IgD-negative memory B cell (primary cell): ENCODE data around the gene GOLGA6L10. TPM values are rescaled to one million over a fixed set of nuclear protein-coding genes. Genes with fewer than 3 reads are reported as not detected.
"Not testable (repeated sequence)": the region's sequence is repeated elsewhere in the genome, so short reads cannot be mapped to it uniquely, and the experiment has no call there.

Source experiments
- H3K27ac Mint-ChIP-seq, 3 donors: one replicate each; pipeline ENCODE4 v1.8.0; 2020 to 2022; ENCODE audit warnings: mild to moderate bottlenecking in 3 of 3, mixed read lengths in 3 of 3, moderate library complexity in 1 of 3
- H3K27me3 Mint-ChIP-seq: one replicate; pipeline ENCODE4 v1.8.0; 2021; ENCODE audit warnings: mixed read lengths
- H3K36me3 Mint-ChIP-seq: one replicate; pipeline ENCODE4 v1.8.0; 2020; ENCODE audit warnings: mild to moderate bottlenecking, mixed read lengths
- H3K4me1 Mint-ChIP-seq, 3 donors: one replicate each; pipeline ENCODE4 v1.8.0; 2020 to 2022; ENCODE audit warnings: mixed read lengths in 3 of 3, mild to moderate bottlenecking in 1 of 3
- H3K4me3 Mint-ChIP-seq, 4 donors: one replicate each; pipeline ENCODE4 v1.8.0; 2020 to 2022; ENCODE audit warnings: mild to moderate bottlenecking in 4 of 4, mixed read lengths in 4 of 4, moderate library complexity in 3 of 4
- H3K9me3 Mint-ChIP-seq, 3 donors: one replicate each; pipeline ENCODE4 v1.8.0; 2020 to 2021; ENCODE audit warnings: mixed read lengths in 3 of 3, mild to moderate bottlenecking in 1 of 3
- polyA plus RNA-seq: library from polyadenylated mRNA; unstranded; fragments of 300-500 nt; fragmentation: Illumina TruSeq; gene quantifications from one replicate; pipeline ENCODE4 v1.2.3, GENCODE V29; 2021

GOLGA6L10 gene, protein sequence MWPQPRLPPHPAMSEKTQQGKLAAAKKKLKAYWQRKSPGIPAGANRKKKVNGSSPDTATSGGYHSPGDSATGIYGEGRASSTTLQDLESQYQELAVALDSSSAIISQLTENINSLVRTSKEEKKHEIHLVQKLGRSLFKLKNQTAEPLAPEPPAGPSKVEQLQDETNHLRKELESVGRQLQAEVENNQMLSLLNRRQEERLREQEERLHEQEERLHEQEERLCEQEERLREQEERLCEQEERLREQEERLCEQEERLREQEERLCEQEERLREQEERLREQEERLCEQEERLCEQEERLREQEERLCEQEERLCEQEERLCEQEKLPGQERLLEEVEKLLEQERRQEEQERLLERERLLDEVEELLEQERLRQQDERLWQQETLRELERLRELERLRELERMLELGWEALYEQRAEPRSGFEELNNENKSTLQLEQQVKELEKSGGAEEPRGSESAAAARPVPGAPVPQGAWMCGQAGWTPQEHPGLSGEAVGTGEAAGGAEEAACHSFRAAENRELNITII
- 0.19 TPM for polyA plus RNA-seq

DNA sequence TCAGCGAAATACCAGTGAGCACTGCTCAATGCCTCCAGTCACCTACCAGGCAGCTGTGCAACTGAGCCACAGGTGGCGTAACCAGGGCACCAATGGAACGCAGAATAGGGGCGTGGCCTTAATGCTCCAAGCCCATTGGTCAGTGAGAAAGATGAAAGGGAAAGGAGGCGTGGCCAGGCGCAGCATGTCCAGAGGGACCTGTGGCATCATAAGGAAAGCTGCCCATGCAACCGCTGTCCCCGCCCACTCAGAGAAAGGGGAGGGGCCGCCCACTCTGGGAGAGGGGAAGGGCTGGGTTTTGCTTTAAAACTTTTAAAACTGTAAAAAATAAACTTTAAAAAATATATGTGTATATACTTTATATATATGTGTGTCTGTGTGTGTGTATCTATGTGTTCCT lies at the start of gene GOLGA6L10:
GOLGA6L10 (minus strand) TSS at position 101 of the 400 bp plus-strand sequence; CDS start at position 1, 100 bp downstream.
- H3K9me3 Mint-ChIP-seq, H3K4me3 Mint-ChIP-seq, H3K27ac Mint-ChIP-seq, H3K27me3 Mint-ChIP-seq, H3K36me3 Mint-ChIP-seq, H3K4me1 Mint-ChIP-seq: not testable (repeated sequence)

DNA sequence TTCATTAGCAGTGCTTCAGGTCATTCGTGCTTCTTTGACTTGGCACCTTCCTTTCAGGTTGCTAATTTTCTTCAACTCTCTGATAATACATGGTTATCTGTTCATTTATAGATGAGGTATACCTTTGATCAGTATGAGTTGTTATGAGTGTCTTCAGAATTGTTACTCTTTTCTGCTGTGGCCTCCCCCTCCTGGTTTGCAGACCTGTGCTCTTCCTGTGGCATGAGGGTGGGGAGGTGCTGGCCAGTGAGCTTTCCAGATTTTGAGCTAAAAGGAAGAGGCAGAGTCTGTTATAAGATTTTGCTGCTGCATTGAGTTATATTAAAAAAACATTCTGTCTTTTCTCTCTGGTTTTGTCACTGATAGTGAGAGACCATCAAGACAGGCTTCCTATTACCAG lies 49.5 kb upstream of the GOLGA6L10 start:
- Mint-ChIP-seq H3K4me1 (peaks cover 15 to 18% (median 15%) of the 10 kb centered on the region in 3 donors), H3K4me3 (peak overlapping the region in 2 of 4 donors; percentile 77 to 82), H3K27ac (peak overlapping the region in 2 of 3 donors; percentile 31 to 67), H3K9me3 (no peaks in the 10 kb centered on the region), H3K27me3 (no peaks in the 10 kb centered on the region), H3K36me3 (no peaks in the 10 kb centered on the region)

- Mint-ChIP-seq H3K9me3 (no peaks in the 10 kb centered on the region), H3K4me3 (no peak overlapping the region)
These were observed 48.5 kb upstream of the GOLGA6L10 start for GRCh38 chr15:82397817-82398216.

DNA sequence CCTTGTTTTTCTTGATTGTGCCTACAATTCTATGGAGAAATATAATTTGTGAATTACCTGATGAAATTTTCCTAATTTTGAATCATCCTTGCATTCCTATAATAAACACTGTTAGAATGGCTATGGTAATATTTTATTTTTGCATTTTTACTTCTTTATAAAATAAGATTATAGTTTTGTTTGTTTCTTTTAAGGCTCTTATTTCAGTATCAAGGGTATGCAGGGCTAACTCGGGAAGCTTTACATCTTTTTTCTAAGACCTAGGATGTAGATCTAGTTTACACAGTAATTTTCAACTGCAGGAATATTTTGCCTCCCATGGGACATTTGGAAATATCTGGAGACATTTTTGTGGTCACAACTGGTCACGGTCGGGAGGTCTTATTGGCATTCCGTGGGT lies 46.5 kb upstream of the GOLGA6L10 start:
- not testable (repeated sequence) for H3K27ac Mint-ChIP-seq, H3K4me3 Mint-ChIP-seq, H3K36me3 Mint-ChIP-seq, H3K27me3 Mint-ChIP-seq, H3K9me3 Mint-ChIP-seq
- peaks cover 13 to 23% (median 15%) of the 10 kb centered on the region in 3 donors for H3K4me1 Mint-ChIP-seq

More at GRCh38 chr15:82397817-82398216, 48.5 kb upstream of the GOLGA6L10 start:
- peaks cover 14 to 18% (median 15%) of the 10 kb centered on the region in 3 donors for H3K4me1 Mint-ChIP-seq
- no peaks in the 10 kb centered on the region for H3K27me3 Mint-ChIP-seq
- H3K27ac Mint-ChIP-seq, result no peak overlapping the region
- peaks cover 2% of the 10 kb centered on the region for H3K36me3 Mint-ChIP-seq

GRCh38 chr15:82393671-82394070 lies 44.4 kb upstream of the GOLGA6L10 start:
- no peaks in the 10 kb centered on the region for H3K9me3 Mint-ChIP-seq
- H3K4me3 Mint-ChIP-seq, result no peak overlapping the region
- peaks cover 4% of the 10 kb centered on the region for H3K36me3 Mint-ChIP-seq
- no peaks in the 10 kb centered on the region for H3K27me3 Mint-ChIP-seq
- H3K4me1 Mint-ChIP-seq, result peaks cover 2 to 10% (median 4%) of the 10 kb centered on the region in 3 donors
- H3K27ac Mint-ChIP-seq, result no peak overlapping the region

- not testable (repeated sequence) for H3K27me3 Mint-ChIP-seq, H3K36me3 Mint-ChIP-seq, H3K4me1 Mint-ChIP-seq, H3K9me3 Mint-ChIP-seq, H3K4me3 Mint-ChIP-seq
- H3K27ac Mint-ChIP-seq, result peak overlapping the region in 1 of 3 donors; percentile 9
These were observed 42.8 kb upstream of the GOLGA6L10 start for GRCh38 chr15:82392077-82392476.

GRCh38 chr15:82390152-82390551 lies 40.9 kb upstream of the GOLGA6L10 start:
- not testable (repeated sequence) for H3K27ac Mint-ChIP-seq

GRCh38 chr15:82387209-82387608 lies 37.9 kb upstream of the GOLGA6L10 start:
- H3K27me3 Mint-ChIP-seq, H3K9me3 Mint-ChIP-seq, H3K36me3 Mint-ChIP-seq: not testable (repeated sequence)

More at GRCh38 chr15:82390152-82390551, 40.9 kb upstream of the GOLGA6L10 start:
- H3K27me3 Mint-ChIP-seq, H3K4me1 Mint-ChIP-seq, H3K4me3 Mint-ChIP-seq, H3K9me3 Mint-ChIP-seq, H3K36me3 Mint-ChIP-seq: not testable (repeated sequence)

GRCh38 chr15:82381330-82381955 lies 32.2 kb upstream of the GOLGA6L10 start:
- peak overlapping the region in 2 of 4 donors; percentile 69 to 82 for H3K4me3 Mint-ChIP-seq

More at GRCh38 chr15:82387209-82387608, 37.9 kb upstream of the GOLGA6L10 start:
- H3K4me1 Mint-ChIP-seq, H3K4me3 Mint-ChIP-seq, H3K27ac Mint-ChIP-seq: not testable (repeated sequence)

DNA sequence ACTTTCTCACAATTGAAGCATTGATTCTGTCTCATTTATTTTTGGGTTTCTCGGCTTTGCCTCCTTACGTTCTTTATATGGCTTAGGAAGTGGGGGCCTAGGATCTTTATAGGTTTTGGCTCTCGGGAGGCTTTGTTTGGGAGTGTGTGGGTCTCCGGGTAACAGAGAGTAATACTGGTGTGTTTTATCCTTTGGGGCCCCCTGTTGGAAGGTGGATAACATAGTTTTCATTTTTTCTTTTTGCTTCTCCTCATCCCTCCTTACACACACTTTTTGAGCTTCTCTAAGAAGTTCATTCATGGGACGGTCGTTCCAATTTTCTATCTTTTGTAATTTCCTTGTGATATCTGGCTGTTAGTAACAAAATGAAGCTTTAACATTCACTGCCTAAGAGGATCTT lies 30.3 kb upstream of the GOLGA6L10 start:
- H3K9me3 Mint-ChIP-seq, H3K4me3 Mint-ChIP-seq, H3K27me3 Mint-ChIP-seq, H3K36me3 Mint-ChIP-seq: not testable (repeated sequence)
- Mint-ChIP-seq H3K27ac (peak overlapping the region in 1 of 3 donors; percentile 41), H3K4me1 (peaks cover 14 to 21% (median 16%) of the 10 kb centered on the region in 3 donors)

More at GRCh38 chr15:82381330-82381955, 32.2 kb upstream of the GOLGA6L10 start:
- H3K27me3 Mint-ChIP-seq, H3K9me3 Mint-ChIP-seq, H3K36me3 Mint-ChIP-seq: not testable (repeated sequence)
- Mint-ChIP-seq H3K4me1 (peaks cover 14 to 21% (median 14%) of the 10 kb centered on the region in 3 donors), H3K27ac (peak overlapping the region in 1 of 3 donors; percentile 11)

- H3K27ac Mint-ChIP-seq, H3K4me3 Mint-ChIP-seq, H3K27me3 Mint-ChIP-seq, H3K9me3 Mint-ChIP-seq, H3K4me1 Mint-ChIP-seq, H3K36me3 Mint-ChIP-seq: not testable (repeated sequence)
These were observed 24.4 kb upstream of the GOLGA6L10 start for GRCh38 chr15:82373661-82374060.

DNA sequence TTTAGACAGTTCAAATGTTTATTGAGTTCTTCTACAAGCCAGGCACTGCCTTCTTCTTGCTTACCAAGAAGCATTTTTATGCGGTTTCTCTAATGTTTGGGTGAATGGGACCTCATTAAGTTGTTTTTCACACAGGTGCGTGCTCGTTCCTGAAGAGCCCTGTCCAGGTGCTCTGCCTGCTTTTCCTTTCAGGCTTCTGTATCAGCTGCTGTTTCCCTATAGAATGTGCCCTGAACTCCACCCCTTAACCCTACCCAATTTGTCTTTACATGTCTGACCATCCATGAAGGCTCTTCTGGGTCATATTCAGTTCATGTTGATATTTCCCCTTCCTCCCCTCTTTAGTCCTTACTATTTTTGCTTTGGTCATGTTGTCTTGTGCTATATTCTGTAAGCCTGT lies 22.4 kb upstream of the GOLGA6L10 start:
- Mint-ChIP-seq H3K9me3 (peaks cover 0 to 2% (median 0%) of the 10 kb centered on the region in 3 donors), H3K36me3 (no peaks in the 10 kb centered on the region), H3K4me1 (peaks cover 4 to 5% (median 4%) of the 10 kb centered on the region in 3 donors), H3K27me3 (peaks cover 1% of the 10 kb centered on the region), H3K4me3 (no peak overlapping the region), H3K27ac (no peak overlapping the region)

DNA sequence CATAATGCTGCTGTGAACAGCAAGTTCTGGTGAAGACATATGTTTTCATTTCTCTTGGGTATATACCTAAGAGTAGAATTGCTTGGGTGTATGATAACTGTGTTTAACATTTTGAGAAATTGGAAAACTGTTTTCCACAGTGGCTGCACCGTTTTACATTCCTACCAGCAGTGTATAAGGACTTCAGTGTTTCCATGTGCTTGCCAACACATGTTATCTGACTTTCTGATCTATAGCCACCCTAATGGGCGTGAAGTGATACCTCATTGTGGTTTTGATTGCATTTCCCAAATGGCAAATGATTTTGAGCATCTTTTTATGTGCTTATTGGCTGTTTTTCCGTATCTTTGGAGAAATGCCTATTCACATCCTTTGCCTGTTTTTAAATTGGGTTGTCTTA lies 18.5 kb upstream of the GOLGA6L10 start:
- H3K4me3 Mint-ChIP-seq, H3K4me1 Mint-ChIP-seq, H3K36me3 Mint-ChIP-seq, H3K27me3 Mint-ChIP-seq, H3K27ac Mint-ChIP-seq, H3K9me3 Mint-ChIP-seq: not testable (repeated sequence)

- H3K4me3 Mint-ChIP-seq, H3K4me1 Mint-ChIP-seq, H3K27ac Mint-ChIP-seq, H3K9me3 Mint-ChIP-seq, H3K36me3 Mint-ChIP-seq, H3K27me3 Mint-ChIP-seq: not testable (repeated sequence)
These were observed 16.5 kb upstream of the GOLGA6L10 start for GRCh38 chr15:82365692-82366323.

GRCh38 chr15:82364548-82364947 lies 15.3 kb upstream of the GOLGA6L10 start:
- H3K4me1 Mint-ChIP-seq, H3K4me3 Mint-ChIP-seq, H3K27me3 Mint-ChIP-seq, H3K36me3 Mint-ChIP-seq, H3K27ac Mint-ChIP-seq, H3K9me3 Mint-ChIP-seq: not testable (repeated sequence)
